ENCODE measurements around the gene MBNL1.

MBNL1 gene

DNA sequence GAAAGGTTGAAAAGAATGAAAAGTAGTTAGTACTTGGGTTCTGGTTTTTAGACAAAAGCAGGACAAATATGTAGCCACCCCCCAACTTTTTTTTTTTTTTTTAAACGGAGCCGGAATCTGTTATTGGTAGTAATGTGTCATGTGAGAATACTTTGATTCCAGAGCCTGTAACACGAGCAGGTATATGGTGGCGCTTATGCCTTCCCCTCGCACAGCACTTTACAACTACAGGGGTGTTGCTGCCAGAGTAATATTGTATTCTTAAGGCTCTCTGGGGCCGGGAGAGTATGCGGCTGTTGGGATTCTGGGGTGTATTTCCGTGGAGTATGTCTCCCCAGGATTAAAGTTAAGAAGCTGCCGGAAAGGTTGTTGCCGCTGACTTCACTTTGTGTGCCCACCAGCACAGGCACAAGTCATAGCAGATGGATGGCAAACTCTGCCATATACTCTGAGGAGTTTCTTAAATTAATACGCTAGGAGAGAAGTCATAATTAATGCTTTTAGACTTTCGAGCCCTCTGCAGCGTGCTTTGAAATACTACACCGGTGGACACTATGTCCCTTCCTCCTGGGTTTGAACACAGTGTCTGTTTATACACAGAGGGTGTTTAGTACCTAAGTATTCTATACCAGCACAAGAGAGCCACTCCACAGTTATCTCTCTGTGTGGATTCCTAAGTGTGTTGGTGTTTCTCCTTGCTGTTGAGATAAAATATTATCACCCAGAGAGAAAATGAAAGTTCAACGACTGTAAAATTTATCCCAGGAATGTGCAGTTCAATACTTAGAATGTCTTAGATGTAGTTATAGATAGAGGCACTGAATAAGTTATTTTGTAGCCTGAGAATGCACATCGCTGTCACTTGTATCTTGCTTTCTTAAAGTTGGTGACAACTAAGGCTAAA, 1.4 kb downstream of the MBNL1 start:
- TF ChIP-seq CTCF (IDR thresholded peaks at IDR 0.05) = no peak

- TF ChIP-seq CTCF (IDR thresholded peaks at IDR 0.05) = no peak
Measured at GRCh38 chr3:152270937-152271336, 2.2 kb downstream of the MBNL1 start.

GRCh38 chr3:152271501-152272236, 2.9 kb downstream of the MBNL1 start:
- no peak for TF ChIP-seq CTCF (IDR thresholded peaks at IDR 0.05)

DNA sequence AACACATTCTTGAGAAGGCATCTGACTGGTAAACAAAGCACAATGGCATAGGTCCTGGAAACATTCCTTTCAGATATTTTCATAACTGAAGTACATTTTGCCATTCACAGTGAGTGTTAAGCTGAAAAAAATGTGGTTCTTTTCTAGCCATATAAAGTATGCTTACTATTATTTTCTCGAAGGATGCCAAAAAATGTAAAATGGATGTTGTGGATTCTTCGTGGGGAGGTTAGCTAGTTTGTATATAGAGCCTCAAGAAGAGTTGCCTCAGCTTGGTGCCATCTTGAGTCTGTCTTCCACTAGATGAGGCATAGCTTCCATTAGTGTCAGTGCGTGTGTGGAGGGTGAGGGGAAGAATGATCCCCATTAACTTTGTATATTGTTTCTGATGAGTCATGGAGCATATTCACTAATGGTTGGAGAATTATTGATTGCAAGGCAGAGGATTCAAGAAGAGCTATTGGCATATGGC, 4.1 kb downstream of the MBNL1 start:
- no peak for TF ChIP-seq CTCF (IDR thresholded peaks at IDR 0.05)

GRCh38 chr3:152276681-152277080, 8.0 kb downstream of the MBNL1 start:
- TF ChIP-seq CTCF (IDR thresholded peaks at IDR 0.05) = no peak

GRCh38 chr3:152277198-152277597, 8.5 kb downstream of the MBNL1 start:
- TF ChIP-seq CTCF (IDR thresholded peaks at IDR 0.05) = no peak

- no peak for TF ChIP-seq CTCF (IDR thresholded peaks at IDR 0.05)
Measured at GRCh38 chr3:152278756-152279427, 10.2 kb downstream of the MBNL1 start.

Data from LNCAP (cell line).